Trophoblast cell (in vitro differentiated cells and primary cell): ENCODE measurements around the gene TECPR1.

Source experiments
- DNase-seq, 2 donors: peaks; one replicate each; pipeline ENCODE4 v3.0.0-alpha.2; 2016
- H2AFZ ChIP-seq: 2 replicates; pipeline ENCODE4 v1.6.1; 2013; ENCODE audit warnings: low read length, moderate library complexity, mild to moderate bottlenecking; ENCODE audit not compliant: insufficient read depth, poor library complexity
- H2AK5ac ChIP-seq: 2 replicates; pipeline ENCODE4 v1.6.1; 2013; ENCODE audit warnings: mild to moderate bottlenecking, low read length
- H2BK120ac ChIP-seq: 2 replicates; pipeline ENCODE4 v1.6.1; 2013; ENCODE audit warnings: low read length, mild to moderate bottlenecking, moderate library complexity; ENCODE audit not compliant: insufficient read depth, poor library complexity
- H2BK12ac ChIP-seq: 2 replicates; pipeline ENCODE4 v1.6.1; 2013; ENCODE audit warnings: mild to moderate bottlenecking, low read length, moderate library complexity
- H2BK5ac ChIP-seq: 2 replicates; pipeline ENCODE4 v1.6.1; 2013; ENCODE audit warnings: low read length, low read depth, moderate library complexity, mild to moderate bottlenecking; ENCODE audit not compliant: poor library complexity
- H3K14ac ChIP-seq: 2 replicates; pipeline ENCODE4 v1.6.1; 2013; ENCODE audit warnings: mild to moderate bottlenecking, low read length
- H3K18ac ChIP-seq: 2 replicates; pipeline ENCODE4 v1.6.1; 2013; ENCODE audit warnings: mild to moderate bottlenecking, low read length
- H3K23ac ChIP-seq: 2 replicates; pipeline ENCODE4 v1.6.1; 2013; ENCODE audit warnings: low read length
- H3K27ac ChIP-seq: 2 replicates; pipeline ENCODE4 v1.5.1; 2013; ENCODE audit warnings: low read depth, mild to moderate bottlenecking, inconsistent platforms, low read length, moderate library complexity
- H3K27me3 ChIP-seq: 2 replicates; pipeline ENCODE4 v1.6.1; 2013; ENCODE audit warnings: inconsistent platforms, mild to moderate bottlenecking, low read length, moderate library complexity; ENCODE audit not compliant: insufficient read depth
- H3K36me3 ChIP-seq, 2 experiments: 1 replicate in 1 of 2; 2 replicates in 1 of 2; pipeline ENCODE4 v1.6.1; 2013; ENCODE audit warnings: low read length in 2 of 2, mild to moderate bottlenecking in 2 of 2, moderate library complexity in 1 of 2; ENCODE audit not compliant: insufficient read depth in 2 of 2, control insufficient read depth in 1 of 2
- H3K4ac ChIP-seq: 2 replicates; pipeline ENCODE4 v1.6.1; 2013; ENCODE audit warnings: low read depth, mild to moderate bottlenecking, low read length, moderate library complexity
- H3K4me1 ChIP-seq, 2 experiments: 1 replicate in 1 of 2; 2 replicates in 1 of 2; pipeline ENCODE4 v1.6.1; 2013; ENCODE audit warnings: low read length in 2 of 2, mild to moderate bottlenecking in 2 of 2, moderate library complexity in 1 of 2; ENCODE audit not compliant: insufficient read depth in 2 of 2, control insufficient read depth in 1 of 2
- H3K4me2 ChIP-seq: 2 replicates; pipeline ENCODE4 v1.6.1; 2013; ENCODE audit warnings: inconsistent platforms, mild to moderate bottlenecking, low read length, moderate library complexity
- H3K4me3 ChIP-seq: 2 replicates; pipeline ENCODE4 v1.5.1; 2013; ENCODE audit warnings: mild to moderate bottlenecking, low read depth, low read length, inconsistent platforms
- H3K79me1 ChIP-seq: one replicate; pipeline ENCODE4 v1.6.1; 2013; ENCODE audit warnings: low read length
- H3K79me2 ChIP-seq: 2 replicates; pipeline ENCODE4 v1.6.1; 2013; ENCODE audit warnings: low read length, mild to moderate bottlenecking; ENCODE audit not compliant: control insufficient read depth, insufficient read depth, poor library complexity
- H3K9ac ChIP-seq: 2 replicates; pipeline ENCODE4 v1.6.1; 2013; ENCODE audit warnings: mild to moderate bottlenecking, low read length
- H3K9me3 ChIP-seq: 2 replicates; pipeline ENCODE4 v1.6.1; 2013; ENCODE audit warnings: low read depth, mild to moderate bottlenecking, control low read depth, inconsistent platforms, low read length; ENCODE audit not compliant: insufficient read depth
- H4K12ac ChIP-seq: 2 replicates; pipeline ENCODE4 v1.6.1; 2013; ENCODE audit warnings: low read depth, mild to moderate bottlenecking, low read length, moderate library complexity
- H4K8ac ChIP-seq: 2 replicates; pipeline ENCODE4 v1.6.1; 2013; ENCODE audit warnings: low read depth, mild to moderate bottlenecking, low read length, moderate library complexity
- H4K91ac ChIP-seq: one replicate; pipeline ENCODE4 v1.6.1; 2013; ENCODE audit warnings: low read depth, mild to moderate bottlenecking, low read length, moderate library complexity
- WGBS: extraction: QIAGEN DNeasy Blood & Tissue Kit; methylation state at CpG from one replicate; pipeline ENCODE4 v1.1.7; 2013; ENCODE audit warnings: missing lambda C conversion rate; ENCODE audit not compliant: insufficient read length, insufficient coverage; ENCODE audit errors: extremely low coverage; 5-methylcytosine and 5-hydroxymethylcytosine counted together

The TECPR1 gene

DNA sequence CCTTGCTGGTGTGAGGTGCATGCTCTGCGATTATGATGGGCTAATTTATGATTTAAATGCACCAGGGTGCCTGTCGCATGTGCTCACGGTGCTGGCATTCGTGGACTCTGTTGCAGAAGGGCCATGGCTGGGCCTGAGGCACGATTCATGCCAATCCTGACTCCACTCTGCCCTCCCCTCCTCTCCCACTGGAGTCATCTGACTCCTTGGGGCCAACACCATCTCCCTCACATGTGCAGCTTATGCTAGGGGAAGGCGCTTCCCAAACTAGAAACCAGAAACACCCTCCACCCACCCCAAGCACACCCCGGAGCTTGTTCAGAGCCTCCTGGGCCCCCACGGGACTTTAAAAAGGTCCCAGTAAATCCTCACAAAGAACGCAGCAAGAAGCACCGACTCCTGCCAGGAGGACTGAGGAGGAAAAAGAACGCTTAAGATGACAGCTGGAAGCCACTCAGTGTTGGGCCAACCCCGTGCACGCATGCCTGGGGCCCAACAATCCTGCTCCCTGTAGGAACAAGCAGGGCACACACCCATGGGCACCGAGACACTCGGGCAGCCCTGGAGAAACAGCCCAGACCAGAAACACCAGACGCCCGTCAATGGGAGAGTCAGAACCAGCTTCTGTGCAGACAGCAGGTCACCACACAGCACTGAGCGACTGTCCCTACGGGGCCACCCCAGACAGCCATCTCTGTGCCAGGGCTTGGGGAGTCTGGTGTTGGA is 43.6 kb upstream of the TECPR1 start:
- Histone ChIP-seq H3K27ac (peak overlapping the region; percentile 1), H3K4me3 (no peak overlapping the region), H3K23ac (no peak overlapping the region), H2BK120ac (no peak overlapping the region), H3K4me1 (peaks cover 9% of the 10 kb centered on the region in 2 experiments), H2AFZ (no peak overlapping the region), H4K8ac (no peak overlapping the region), H2BK12ac (no peak overlapping the region), H3K9ac (no peak overlapping the region), H2AK5ac (no peak overlapping the region), H3K4me2 (no peak overlapping the region), H3K14ac (no peak overlapping the region), H3K4ac (no peak overlapping the region), H3K36me3 (peaks cover 65 to 70% of the 10 kb centered on the region in 2 experiments), H3K27me3 (no peaks in the 10 kb centered on the region), H2BK5ac (no peak overlapping the region), H3K18ac (no peak overlapping the region), H4K12ac (no peak overlapping the region), H3K79me1 (peaks cover 3% of the 10 kb centered on the region), H3K79me2 (no peaks in the 10 kb centered on the region), H3K9me3 (peaks cover 3% of the 10 kb centered on the region), H4K91ac (no peak overlapping the region)
- peak; percentile 16 to 42 for DNase-seq
- no CpG with 5 or more reads among the region's 19 CpGs for WGBS

DNA sequence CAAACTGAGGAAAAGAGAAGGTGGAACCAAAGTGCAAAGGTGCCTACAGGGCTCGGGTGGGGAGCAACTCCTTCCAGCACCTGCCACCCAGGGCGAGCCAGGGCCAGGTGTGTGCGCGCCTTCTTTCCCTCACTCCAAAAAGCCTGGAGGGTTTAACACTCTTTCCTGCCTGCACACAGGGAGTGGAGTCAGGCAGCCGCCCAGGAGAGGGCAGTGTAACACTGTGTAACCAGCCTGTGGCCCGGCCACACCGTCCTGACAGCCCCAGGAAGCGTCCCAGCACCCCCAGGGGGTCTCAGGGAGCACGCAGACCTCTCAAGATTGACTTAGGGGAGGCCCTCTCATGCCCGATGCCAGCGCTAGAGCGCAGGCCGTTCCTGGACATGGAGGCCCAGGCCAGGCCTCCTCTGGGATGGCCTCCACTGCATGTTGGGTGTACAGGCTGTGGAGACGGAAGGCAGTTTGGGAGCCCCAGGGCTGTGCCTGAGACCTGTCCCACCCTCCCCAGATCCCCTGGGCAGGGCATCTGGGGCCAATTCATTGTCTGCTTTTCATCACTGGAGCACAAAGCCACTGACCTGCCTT is 42.9 kb upstream of the TECPR1 start:
- no peak overlapping the region for H3K14ac ChIP-seq
- H3K4me3 ChIP-seq = no peak overlapping the region
- no peaks in the 10 kb centered on the region for H3K27me3 ChIP-seq
- no peak overlapping the region for H2BK12ac ChIP-seq
- H3K4ac ChIP-seq = no peak overlapping the region
- no peaks in the 10 kb centered on the region for H3K9me3 ChIP-seq
- H4K91ac ChIP-seq = no peak overlapping the region
- no peak overlapping the region for H4K12ac ChIP-seq
- H3K4me1 ChIP-seq = peaks cover 5 to 7% of the 10 kb centered on the region in 2 experiments
- no peak overlapping the region for H2AK5ac ChIP-seq
- peak; percentile 81 to 91 for DNase-seq
- WGBS = no CpG with 5 or more reads among the region's 14 CpGs
- no peak overlapping the region for H3K27ac ChIP-seq
- no peak overlapping the region for H3K23ac ChIP-seq
- H3K4me2 ChIP-seq = no peak overlapping the region
- H2AFZ ChIP-seq = no peak overlapping the region
- no peak overlapping the region for H3K18ac ChIP-seq
- no peaks in the 10 kb centered on the region for H3K79me1 ChIP-seq
- H2BK120ac ChIP-seq = no peak overlapping the region
- no peak overlapping the region for H2BK5ac ChIP-seq
- peaks cover 61 to 66% of the 10 kb centered on the region in 2 experiments for H3K36me3 ChIP-seq
- H3K79me2 ChIP-seq = no peaks in the 10 kb centered on the region
- no peak overlapping the region for H4K8ac ChIP-seq
- H3K9ac ChIP-seq = no peak overlapping the region

DNA sequence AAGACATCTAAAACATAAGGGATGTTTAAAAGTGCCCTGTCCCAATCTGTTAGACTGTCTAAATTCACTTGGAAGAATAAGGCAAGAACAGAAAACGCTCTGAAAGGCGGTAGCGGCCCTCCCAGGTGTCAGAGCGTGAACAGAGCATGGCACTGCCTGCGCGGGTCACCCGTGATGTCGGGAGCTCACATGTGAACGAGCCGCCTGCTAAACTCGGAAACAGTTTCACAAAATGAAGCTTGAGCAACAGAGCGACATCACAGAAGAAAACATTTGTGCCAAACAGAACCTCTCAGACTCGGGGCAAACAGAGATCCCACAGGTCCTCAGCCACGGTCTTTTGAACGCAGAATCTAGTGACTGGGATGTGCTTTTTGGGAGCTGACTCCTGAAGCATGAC is 42.3 kb upstream of the TECPR1 start:
- no peaks in the 10 kb centered on the region for H3K79me2 ChIP-seq
- no CpG with 5 or more reads among the region's 15 CpGs for WGBS
- H3K23ac ChIP-seq = no peak overlapping the region

DNA sequence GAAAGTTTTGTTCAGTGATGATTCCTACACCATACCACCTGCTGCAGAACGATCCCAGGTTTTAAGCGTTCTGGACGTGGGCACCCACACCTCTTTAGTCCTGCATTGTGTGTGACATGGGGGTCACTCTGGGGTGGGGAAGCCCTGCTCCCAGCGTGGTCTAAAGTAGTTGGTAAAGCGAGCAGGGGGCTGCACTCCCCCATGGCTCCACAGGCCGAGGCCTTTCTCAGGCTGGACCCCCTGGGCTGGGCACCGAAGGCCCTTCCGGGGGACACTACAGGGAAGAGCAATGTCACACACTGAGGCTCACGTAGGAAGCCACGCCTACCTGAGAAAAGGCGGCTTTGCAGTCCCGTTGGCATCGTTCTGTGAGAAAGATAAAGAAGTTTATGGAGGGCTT is 41.7 kb upstream of the TECPR1 start:
- Histone ChIP-seq H3K4me3 (no peak overlapping the region), H3K79me2 (no peaks in the 10 kb centered on the region), H3K4ac (no peak overlapping the region), H3K4me1 (peaks cover 5 to 9% of the 10 kb centered on the region in 2 experiments), H2BK12ac (no peak overlapping the region), H3K18ac (no peak overlapping the region), H4K91ac (no peak overlapping the region), H4K8ac (no peak overlapping the region), H3K27me3 (no peaks in the 10 kb centered on the region), H3K27ac (no peak overlapping the region), H3K23ac (no peak overlapping the region), H2BK5ac (no peak overlapping the region), H3K36me3 (peaks cover 66% of the 10 kb centered on the region in 2 experiments), H3K4me2 (no peak overlapping the region), H4K12ac (no peak overlapping the region), H2BK120ac (no peak overlapping the region), H3K9me3 (no peaks in the 10 kb centered on the region), H3K14ac (no peak overlapping the region), H2AFZ (no peak overlapping the region), H2AK5ac (no peak overlapping the region), H3K9ac (no peak overlapping the region), H3K79me1 (no peaks in the 10 kb centered on the region)
- no CpG with 5 or more reads among the region's 13 CpGs for WGBS
- DNase-seq = no peak

More for the DNA sequence above, 42.3 kb upstream of the TECPR1 start:
- Histone ChIP-seq H3K4me1 (peaks cover 5 to 8% of the 10 kb centered on the region in 2 experiments), H3K79me1 (no peaks in the 10 kb centered on the region), H2BK12ac (no peak overlapping the region), H3K27ac (no peak overlapping the region), H3K18ac (no peak overlapping the region), H3K27me3 (no peaks in the 10 kb centered on the region), H3K4me3 (no peak overlapping the region), H4K12ac (no peak overlapping the region), H3K4ac (no peak overlapping the region), H2BK5ac (no peak overlapping the region), H2BK120ac (no peak overlapping the region), H3K14ac (no peak overlapping the region), H4K8ac (no peak overlapping the region), H3K9me3 (no peaks in the 10 kb centered on the region), H2AK5ac (no peak overlapping the region), H2AFZ (no peak overlapping the region), H3K9ac (no peak overlapping the region), H3K36me3 (peaks cover 62 to 66% of the 10 kb centered on the region in 2 experiments), H3K4me2 (no peak overlapping the region), H4K91ac (no peak overlapping the region)
- peak in 1 of 2 donors; percentile 30 for DNase-seq
